HG02798 (cell line): ENCODE data around the gene CNTN5.
"Not testable (repeated sequence)": the region's sequence is repeated elsewhere in the genome, so short reads cannot be mapped to it uniquely, and the experiment has no call there.

Experiments
- ATAC-seq: cut with Tn5 transposase; IDR thresholded peaks from one replicate; pipeline ENCODE4 v1.9.1; 2021; ENCODE audit warnings: mild to moderate bottlenecking; ENCODE audit not compliant: unreplicated experiment, poor library complexity

CNTN5 gene

DNA sequence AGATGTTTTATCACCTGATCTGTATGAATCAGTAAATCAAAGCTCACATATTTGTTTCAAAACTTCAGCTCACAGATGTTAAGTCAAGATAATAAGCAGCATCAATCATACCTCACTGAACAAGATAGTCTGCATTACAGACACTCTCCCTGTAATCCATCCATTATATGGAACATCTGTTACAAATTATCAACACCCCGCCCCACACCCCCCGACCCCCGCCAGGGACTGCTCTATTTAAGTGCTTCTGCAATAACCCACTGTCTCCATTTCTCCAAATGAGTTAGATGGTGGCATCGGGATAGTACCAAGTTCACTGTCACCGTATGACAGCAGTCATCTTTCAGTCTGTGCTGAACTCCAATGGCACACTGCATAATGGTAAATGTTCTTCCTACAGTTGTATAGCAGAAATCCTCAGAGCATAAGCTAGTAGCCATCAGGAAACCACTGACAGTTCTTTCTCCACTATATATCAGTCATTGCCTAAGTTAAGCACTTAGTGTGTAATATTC, 1219.3 kb downstream of the CNTN5 start:
- no peak for ATAC-seq

DNA sequence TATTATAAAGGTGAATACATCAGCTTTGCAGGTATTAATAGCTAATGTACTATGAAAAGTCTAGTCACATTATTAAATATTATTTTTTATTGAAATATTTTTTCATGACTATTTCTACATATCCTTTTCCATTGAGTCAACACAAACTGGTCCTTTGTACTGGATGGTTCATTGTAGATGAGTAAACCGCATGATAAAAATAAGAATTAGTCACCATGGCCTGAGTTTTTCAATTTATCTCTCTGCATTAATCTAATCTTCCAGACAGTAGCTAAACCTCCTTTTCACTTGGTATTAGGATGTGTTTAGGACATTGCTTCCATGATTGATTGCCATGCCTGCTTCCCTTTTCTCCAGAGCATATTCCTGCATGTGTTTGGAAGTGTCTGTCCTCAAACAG, 1227.0 kb downstream of the CNTN5 start:
- no peak for ATAC-seq

DNA sequence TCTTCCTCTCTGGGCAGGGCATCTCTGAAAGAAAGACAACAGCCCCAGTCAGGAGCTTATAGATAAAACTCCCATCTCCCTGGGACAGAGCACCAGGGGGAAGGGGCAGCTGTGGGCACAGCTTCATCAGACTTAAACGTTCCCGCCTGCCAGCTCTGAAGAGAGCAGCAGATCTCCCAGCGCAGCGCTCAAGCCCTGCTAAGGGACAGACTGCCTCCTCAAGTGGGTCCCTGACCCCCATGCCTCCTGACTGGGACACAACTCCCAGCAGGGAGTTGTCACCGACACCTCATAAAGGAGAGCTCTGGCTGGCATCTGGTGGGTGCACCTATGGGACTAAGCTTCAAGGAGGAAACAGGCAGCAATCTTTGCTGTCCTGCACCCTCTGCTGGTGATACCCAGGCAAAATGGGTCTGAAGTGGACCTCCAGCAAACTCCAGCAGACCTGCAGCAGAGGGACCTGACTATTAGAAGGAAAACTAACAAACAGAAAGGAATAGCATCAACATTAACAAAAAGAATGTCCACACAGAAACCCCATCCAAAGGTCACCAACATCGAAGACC, 1236.6 kb downstream of the CNTN5 start:
- ATAC-seq: not testable (repeated sequence)

GRCh38 chr11:100269516-100269915, 1248.8 kb downstream of the CNTN5 start:
- ATAC-seq: no peak

- no peak for ATAC-seq
These were observed 1252.5 kb downstream of the CNTN5 start for GRCh38 chr11:100273066-100273815.

GRCh38 chr11:100274466-100274865, 1253.7 kb downstream of the CNTN5 start:
- ATAC-seq: not testable (repeated sequence)

DNA sequence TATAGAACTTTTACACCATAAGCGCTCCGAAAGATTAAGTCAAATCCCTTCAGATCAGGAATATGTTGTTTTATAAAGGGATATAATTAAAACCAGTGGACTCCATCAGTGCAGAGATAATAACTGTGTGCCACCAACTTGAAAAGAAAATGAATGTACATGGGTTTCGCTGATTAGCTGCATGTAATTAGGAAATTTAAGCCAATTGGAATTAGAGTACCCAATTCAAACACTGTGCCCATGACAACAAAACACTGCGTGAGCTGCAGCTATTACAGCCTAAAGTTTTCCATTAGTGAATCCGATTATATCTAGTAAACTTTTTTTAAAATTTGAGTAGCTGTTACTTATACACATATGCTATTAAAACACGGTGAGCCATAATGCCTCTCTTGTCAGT, 1274.0 kb downstream of the CNTN5 start:
- ATAC-seq: no peak

DNA sequence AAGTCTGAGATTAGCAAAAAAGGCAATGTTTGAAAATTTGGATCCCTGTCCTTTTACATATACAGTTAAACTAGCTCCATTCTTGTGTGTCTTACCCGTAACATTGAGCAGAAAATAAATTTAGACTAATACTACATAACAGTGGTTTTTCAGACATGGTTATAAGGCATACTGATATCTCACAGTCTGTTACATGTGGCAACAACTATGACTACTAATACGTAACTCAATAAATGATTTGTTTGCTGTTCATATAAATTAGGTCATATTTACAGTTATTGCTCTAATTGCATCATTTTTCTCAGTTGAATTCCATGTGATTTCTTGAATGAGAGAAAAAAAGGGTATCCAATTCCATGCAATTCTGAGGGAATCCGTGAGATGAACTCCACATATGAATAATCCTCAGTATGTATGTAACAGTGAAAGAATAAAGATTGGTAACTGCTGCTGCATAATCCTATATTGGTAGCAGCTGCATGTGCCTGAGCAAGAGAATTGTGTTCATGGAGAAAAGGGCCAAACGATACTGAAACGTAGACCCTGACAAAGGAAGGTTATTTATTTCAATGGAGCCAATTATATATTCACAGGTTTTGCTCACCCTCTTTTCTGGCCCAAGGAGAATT, 1275.4 kb downstream of the CNTN5 start:
- ATAC-seq: no peak

- ATAC-seq: no peak
These were observed 1276.8 kb downstream of the CNTN5 start for GRCh38 chr11:100297516-100297915.

GRCh38 chr11:100302824-100303223, 1282.1 kb downstream of the CNTN5 start:
- ATAC-seq: no peak

DNA sequence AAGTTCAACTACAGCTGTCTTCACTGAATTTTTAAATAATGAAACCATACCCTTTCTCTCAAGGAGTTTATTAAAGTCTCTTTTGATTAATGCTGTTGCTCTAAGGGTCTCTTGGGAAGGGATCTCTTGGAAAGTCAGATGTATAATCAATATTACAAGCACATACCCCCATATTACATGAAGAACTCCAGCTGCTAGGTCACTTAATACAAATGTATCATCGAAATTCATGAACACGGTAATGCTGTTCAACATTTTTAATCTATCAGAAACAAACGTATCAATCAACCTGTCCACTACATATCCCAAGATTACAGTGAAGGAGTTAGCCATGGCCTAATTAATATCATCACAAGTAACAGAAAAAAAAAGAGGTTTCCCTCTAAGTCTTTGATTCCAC, 1283.1 kb downstream of the CNTN5 start:
- no peak for ATAC-seq

DNA sequence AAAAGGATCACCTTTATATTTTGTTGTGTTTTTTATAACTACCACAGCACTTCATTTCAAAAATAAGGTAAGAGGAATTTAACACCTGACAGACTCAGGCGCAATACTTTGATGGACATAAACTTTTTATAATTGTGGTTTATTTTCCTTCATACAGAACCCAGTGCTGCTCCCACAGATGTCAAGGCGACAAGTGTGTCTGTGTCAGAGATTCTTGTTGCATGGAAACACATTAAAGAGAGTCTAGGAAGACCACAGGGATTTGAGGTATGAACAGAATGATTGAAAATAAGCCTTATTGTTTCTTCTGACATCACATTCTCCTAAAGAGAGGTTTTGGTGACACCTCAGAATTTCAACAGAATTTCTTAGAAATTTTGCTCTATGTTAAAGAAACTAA, 1287.5 kb downstream of the CNTN5 start:
- no peak for ATAC-seq

GRCh38 chr11:100315946-100316345, 1295.2 kb downstream of the CNTN5 start:
- ATAC-seq: no peak

DNA sequence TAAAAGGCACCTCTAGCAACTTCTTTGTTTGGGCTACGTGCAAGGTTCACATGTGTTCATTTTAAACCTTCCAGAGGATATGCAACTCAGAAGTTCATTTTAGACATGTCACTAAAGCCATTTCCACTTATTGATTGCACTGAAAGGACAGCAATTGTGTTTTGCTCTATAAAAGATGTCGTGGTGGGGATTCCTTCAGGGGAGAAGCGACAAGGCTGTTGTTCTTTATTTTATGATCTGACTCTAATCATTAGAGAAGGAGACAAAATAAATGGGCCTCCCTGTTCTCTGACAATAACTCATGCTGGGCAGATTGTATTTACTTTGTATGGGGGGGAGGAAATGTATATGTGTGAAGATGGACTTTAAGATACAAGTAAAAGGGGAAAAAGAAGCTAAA, 1296.2 kb downstream of the CNTN5 start:
- ATAC-seq: no peak

DNA sequence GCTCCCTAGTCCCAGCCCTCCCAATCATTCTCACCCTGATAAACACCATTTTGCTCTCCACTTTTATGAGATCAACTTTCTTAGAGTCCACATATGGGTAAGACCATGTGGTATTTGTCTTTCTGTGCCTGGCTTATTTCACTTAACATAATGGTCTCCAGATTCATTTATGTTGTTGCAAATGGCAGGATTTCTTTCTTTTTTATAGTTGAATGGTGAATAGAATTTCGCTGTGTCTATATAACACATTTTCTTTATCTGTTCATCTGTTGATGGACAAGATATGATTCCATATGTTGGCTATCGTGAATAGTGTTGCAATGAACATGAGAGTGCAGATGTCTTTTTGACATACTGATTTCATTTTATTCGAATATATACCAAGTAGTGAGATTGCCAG, 1298.9 kb downstream of the CNTN5 start:
- no peak for ATAC-seq

DNA sequence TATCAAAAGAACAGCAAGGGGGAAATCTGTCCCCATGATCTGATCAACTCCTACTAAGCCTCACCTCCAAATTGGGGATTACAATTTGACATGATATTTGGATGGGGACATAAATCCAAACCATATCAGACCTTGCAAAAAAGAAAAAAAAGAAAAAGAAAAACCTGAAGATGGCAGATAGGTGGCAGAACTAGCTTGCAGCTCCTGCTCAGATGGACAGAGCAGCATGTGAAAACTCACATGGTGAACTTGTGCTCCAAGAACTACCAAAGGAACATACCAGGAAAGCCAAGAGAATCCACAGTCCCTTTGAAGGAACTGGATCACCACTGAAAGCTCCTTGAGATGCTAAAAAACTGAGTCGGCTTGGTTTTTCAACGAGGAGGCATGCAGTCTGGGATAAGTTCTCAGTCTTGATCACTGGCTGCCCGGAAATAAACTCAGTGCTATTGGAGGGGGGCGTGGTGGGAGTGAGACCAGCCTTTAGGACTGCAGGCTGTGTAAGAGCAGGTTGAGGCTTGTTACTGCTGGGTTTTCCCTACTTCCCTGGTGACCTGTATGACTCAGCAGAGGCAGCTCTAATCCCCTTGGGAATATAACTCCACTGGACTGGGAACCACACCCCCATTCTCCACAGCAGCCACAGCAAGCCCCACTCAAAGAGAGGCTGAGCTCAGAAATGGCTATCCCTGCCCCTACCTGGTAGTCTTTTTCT, 1308.0 kb downstream of the CNTN5 start:
- ATAC-seq: no peak

DNA sequence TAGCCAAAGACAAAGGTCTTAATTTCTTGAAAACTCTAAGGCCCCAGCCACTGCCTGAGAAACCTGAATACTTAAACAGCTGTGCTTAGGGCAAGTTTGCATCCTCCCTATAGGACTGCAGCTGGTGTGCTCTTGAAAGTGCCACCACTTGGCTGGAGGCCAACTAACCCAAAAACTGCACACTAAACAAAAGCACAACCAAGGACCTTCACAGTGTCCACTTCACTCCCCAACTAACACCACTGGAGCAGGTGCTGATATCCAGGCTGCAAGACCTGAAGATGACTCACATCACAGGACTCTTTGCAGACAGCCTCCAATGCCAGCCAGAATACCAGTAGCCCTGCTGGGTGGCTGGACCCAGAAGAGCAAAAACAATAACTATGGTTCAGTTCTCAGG, 1308.6 kb downstream of the CNTN5 start:
- no peak for ATAC-seq

- no peak for ATAC-seq
These were observed 1316.1 kb downstream of the CNTN5 start for GRCh38 chr11:100336873-100337272.

- ATAC-seq: no peak
These were observed 1317.5 kb downstream of the CNTN5 start for GRCh38 chr11:100338144-100338840.
